ENCODE data around the gene ZNF385B.

- TF ChIP-seq CTCF (IDR thresholded peaks at IDR 0.05) (no peak), EZH2 (IDR thresholded peaks at IDR 0.05; ENCODE audit: borderline replicate concordance, insufficient read depth, low read depth, low read length, poor library complexity, severe bottlenecking) (no peak)
These were observed 432.3 kb downstream of the ZNF385B start for GRCh38 chr2:179429060-179429471.

Measured in B cell (primary cell).